Fibroblast of lung (primary cell): ENCODE measurements around the gene KLRF1.

ENCODE experiments used
- EZH2 ChIP-seq: IDR thresholded peaks from 2 replicates; pipeline ENCODE4 v1.5.1; 2012; ENCODE audit warnings: low read length, control low read depth, mild to moderate bottlenecking; ENCODE audit errors: missing control alignments
- TF ChIP-seq, protein P1 (sequence below), 2 donors: IDR thresholded peaks in 1 of 2; conservative IDR thresholded peaks in 1 of 2; 1 replicate in 1 of 2; 2 replicates in 1 of 2; pipeline ENCODE4 v1.5.1; 2011 to 2012; ENCODE audit warnings: low read length in 2 of 2, control low read depth in 1 of 2, inconsistent platforms in 1 of 2, low read depth in 1 of 2, mild to moderate bottlenecking in 1 of 2

- no peak for TF ChIP-seq EZH2
- TF ChIP-seq, protein P1, sequence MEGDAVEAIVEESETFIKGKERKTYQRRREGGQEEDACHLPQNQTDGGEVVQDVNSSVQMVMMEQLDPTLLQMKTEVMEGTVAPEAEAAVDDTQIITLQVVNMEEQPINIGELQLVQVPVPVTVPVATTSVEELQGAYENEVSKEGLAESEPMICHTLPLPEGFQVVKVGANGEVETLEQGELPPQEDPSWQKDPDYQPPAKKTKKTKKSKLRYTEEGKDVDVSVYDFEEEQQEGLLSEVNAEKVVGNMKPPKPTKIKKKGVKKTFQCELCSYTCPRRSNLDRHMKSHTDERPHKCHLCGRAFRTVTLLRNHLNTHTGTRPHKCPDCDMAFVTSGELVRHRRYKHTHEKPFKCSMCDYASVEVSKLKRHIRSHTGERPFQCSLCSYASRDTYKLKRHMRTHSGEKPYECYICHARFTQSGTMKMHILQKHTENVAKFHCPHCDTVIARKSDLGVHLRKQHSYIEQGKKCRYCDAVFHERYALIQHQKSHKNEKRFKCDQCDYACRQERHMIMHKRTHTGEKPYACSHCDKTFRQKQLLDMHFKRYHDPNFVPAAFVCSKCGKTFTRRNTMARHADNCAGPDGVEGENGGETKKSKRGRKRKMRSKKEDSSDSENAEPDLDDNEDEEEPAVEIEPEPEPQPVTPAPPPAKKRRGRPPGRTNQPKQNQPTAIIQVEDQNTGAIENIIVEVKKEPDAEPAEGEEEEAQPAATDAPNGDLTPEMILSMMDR (conservative IDR thresholded peaks at IDR 0.05 in 1 of 2, IDR thresholded peaks at IDR 0.05 in 1 of 2; ENCODE audit: low read depth in 1 of 2, low read length in 2 of 2): no peak
These were observed 28.9 kb downstream of the KLRF1 start for GRCh38 chr12:9856151-9856550.
